Mononuclear cell (primary cell): ENCODE measurements around the gene NTRK2. TPM values are rescaled to one million over a fixed set of nuclear protein-coding genes. Genes with fewer than 3 reads are reported as not detected.

Source experiments
- H3K27me3 ChIP-seq: 2 replicates; pipeline ENCODE4 v1.6.0; 2011; ENCODE audit warnings: low read length, control low read depth; ENCODE audit not compliant: insufficient read depth
- H3K4me1 ChIP-seq: 2 replicates; pipeline ENCODE4 v1.5.1; 2011; ENCODE audit warnings: mild to moderate bottlenecking, low read length, control low read depth; ENCODE audit not compliant: insufficient read depth
- H3K4me3 ChIP-seq: 2 replicates; pipeline ENCODE4 v1.5.1; 2011; ENCODE audit warnings: mild to moderate bottlenecking, low read length, moderate library complexity
- H3K9me3 ChIP-seq: 2 replicates; pipeline ENCODE4 v1.5.1; 2011; ENCODE audit warnings: low read depth, mild to moderate bottlenecking, control low read depth, low read length
- total RNA-seq: library from RNA; depleted of rRNA; stranded (reverse); fragments of >200 nt; gene quantifications from one replicate; pipeline ENCODE4 v1.2.3, GENCODE V29; 2012

NTRK2 gene
- total RNA-seq, 1 donor: 0.10 TPM

- H3K9me3 ChIP-seq: no peaks in the 10 kb centered on the region
- H3K4me3 ChIP-seq: no peak overlapping the region
- H3K27me3 ChIP-seq: no peaks in the 10 kb centered on the region
- H3K4me1 ChIP-seq: no peaks in the 10 kb centered on the region
Observed at GRCh38 chr9:85016384-85017006, 347.0 kb downstream of the NTRK2 start.

GRCh38 chr9:85020791-85021190, 351.3 kb downstream of the NTRK2 start:
- Histone ChIP-seq H3K9me3 (no peaks in the 10 kb centered on the region), H3K4me3 (no peak overlapping the region), H3K4me1 (no peaks in the 10 kb centered on the region), H3K27me3 (no peaks in the 10 kb centered on the region)

- H3K4me3 ChIP-seq: no peak overlapping the region
- no peaks in the 10 kb centered on the region for H3K27me3 ChIP-seq
- H3K9me3 ChIP-seq: no peaks in the 10 kb centered on the region
- H3K4me1 ChIP-seq: no peaks in the 10 kb centered on the region
Observed at GRCh38 chr9:85021686-85022085, 352.2 kb downstream of the NTRK2 start.

GRCh38 chr9:85024374-85024773, 354.8 kb downstream of the NTRK2 start:
- H3K9me3 ChIP-seq: no peaks in the 10 kb centered on the region
- no peaks in the 10 kb centered on the region for H3K4me1 ChIP-seq
- no peak overlapping the region for H3K4me3 ChIP-seq
- H3K27me3 ChIP-seq: no peaks in the 10 kb centered on the region

- Histone ChIP-seq H3K9me3 (no peaks in the 10 kb centered on the region), H3K27me3 (no peaks in the 10 kb centered on the region), H3K4me1 (no peaks in the 10 kb centered on the region), H3K4me3 (no peak overlapping the region)
Observed at GRCh38 chr9:85025638-85026037, 356.1 kb downstream of the NTRK2 start.

- no peaks in the 10 kb centered on the region for H3K9me3 ChIP-seq
- H3K27me3 ChIP-seq: no peaks in the 10 kb centered on the region
- H3K4me1 ChIP-seq: no peaks in the 10 kb centered on the region
- H3K4me3 ChIP-seq: no peak overlapping the region
Observed at GRCh38 chr9:85027870-85028269, 358.3 kb downstream of the NTRK2 start.

GRCh38 chr9:85030316-85030715, 360.8 kb downstream of the NTRK2 start:
- no peaks in the 10 kb centered on the region for H3K27me3 ChIP-seq
- H3K4me1 ChIP-seq: no peaks in the 10 kb centered on the region
- H3K4me3 ChIP-seq: no peak overlapping the region
- no peaks in the 10 kb centered on the region for H3K9me3 ChIP-seq

- Histone ChIP-seq H3K27me3 (peaks cover 3% of the 10 kb centered on the region), H3K9me3 (no peaks in the 10 kb centered on the region), H3K4me3 (no peak overlapping the region), H3K4me1 (no peaks in the 10 kb centered on the region)
Observed at GRCh38 chr9:85036496-85036895, 367.0 kb downstream of the NTRK2 start.

GRCh38 chr9:85038061-85038460, 368.5 kb downstream of the NTRK2 start:
- H3K9me3 ChIP-seq: no peaks in the 10 kb centered on the region
- H3K4me3 ChIP-seq: no peak overlapping the region
- H3K4me1 ChIP-seq: no peaks in the 10 kb centered on the region
- H3K27me3 ChIP-seq: peaks cover 3% of the 10 kb centered on the region

- Histone ChIP-seq H3K9me3 (no peaks in the 10 kb centered on the region), H3K27me3 (peaks cover 3% of the 10 kb centered on the region), H3K4me1 (no peaks in the 10 kb centered on the region), H3K4me3 (no peak overlapping the region)
Observed at GRCh38 chr9:85038824-85039608, 369.5 kb downstream of the NTRK2 start.

GRCh38 chr9:85040146-85040545, 370.6 kb downstream of the NTRK2 start:
- H3K4me3 ChIP-seq: no peak overlapping the region
- peaks cover 3% of the 10 kb centered on the region for H3K27me3 ChIP-seq
- H3K9me3 ChIP-seq: no peaks in the 10 kb centered on the region
- no peaks in the 10 kb centered on the region for H3K4me1 ChIP-seq

GRCh38 chr9:85040821-85041465, 371.4 kb downstream of the NTRK2 start:
- no peaks in the 10 kb centered on the region for H3K4me1 ChIP-seq
- no peak overlapping the region for H3K4me3 ChIP-seq
- peaks cover 3% of the 10 kb centered on the region for H3K27me3 ChIP-seq
- H3K9me3 ChIP-seq: no peaks in the 10 kb centered on the region

- H3K9me3 ChIP-seq: no peaks in the 10 kb centered on the region
- no peaks in the 10 kb centered on the region for H3K4me1 ChIP-seq
- H3K4me3 ChIP-seq: no peak overlapping the region
- peaks cover 3% of the 10 kb centered on the region for H3K27me3 ChIP-seq
Observed at GRCh38 chr9:85041466-85042137, 372.1 kb downstream of the NTRK2 start.

- H3K4me1 ChIP-seq: no peaks in the 10 kb centered on the region
- peaks cover 3% of the 10 kb centered on the region for H3K27me3 ChIP-seq
- no peaks in the 10 kb centered on the region for H3K9me3 ChIP-seq
- H3K4me3 ChIP-seq: no peak overlapping the region
Observed at GRCh38 chr9:85042981-85043647, 373.6 kb downstream of the NTRK2 start.

- no peak overlapping the region for H3K4me3 ChIP-seq
Observed at GRCh38 chr9:85045271-85045670, 375.7 kb downstream of the NTRK2 start.

More at GRCh38 chr9:85045271-85045670, 375.7 kb downstream of the NTRK2 start:
- H3K27me3 ChIP-seq: peaks cover 3% of the 10 kb centered on the region
- H3K9me3 ChIP-seq: no peaks in the 10 kb centered on the region
- H3K4me1 ChIP-seq: no peaks in the 10 kb centered on the region
